ENCODE measurements around the gene GAK.

DNA sequence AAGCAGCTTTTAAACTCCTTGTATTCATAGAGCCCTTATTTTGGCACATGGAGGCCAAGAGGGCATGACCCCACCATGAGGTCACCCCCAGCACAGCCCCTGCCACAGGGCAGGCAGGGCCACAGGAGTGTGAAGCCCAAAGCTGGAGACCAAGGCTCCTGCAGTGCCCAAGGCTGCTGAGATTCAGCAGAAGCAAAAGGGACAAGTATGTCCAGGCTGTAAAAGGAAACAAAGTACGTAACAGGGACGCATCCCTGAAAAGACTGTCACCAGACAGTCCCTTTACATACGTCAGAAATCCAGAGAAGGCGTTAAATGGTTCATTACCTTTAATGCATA, 18.9 kb downstream of the GAK start:
- TF ChIP-seq POLR2A (IDR thresholded peaks at IDR 0.05) (no peak), POLR2AphosphoS5 (IDR thresholded peaks at IDR 0.05; ENCODE audit: insufficient read depth in 1 of 2, low read depth in 1 of 2) (no peak)
- TF ChIP-seq, protein P1, sequence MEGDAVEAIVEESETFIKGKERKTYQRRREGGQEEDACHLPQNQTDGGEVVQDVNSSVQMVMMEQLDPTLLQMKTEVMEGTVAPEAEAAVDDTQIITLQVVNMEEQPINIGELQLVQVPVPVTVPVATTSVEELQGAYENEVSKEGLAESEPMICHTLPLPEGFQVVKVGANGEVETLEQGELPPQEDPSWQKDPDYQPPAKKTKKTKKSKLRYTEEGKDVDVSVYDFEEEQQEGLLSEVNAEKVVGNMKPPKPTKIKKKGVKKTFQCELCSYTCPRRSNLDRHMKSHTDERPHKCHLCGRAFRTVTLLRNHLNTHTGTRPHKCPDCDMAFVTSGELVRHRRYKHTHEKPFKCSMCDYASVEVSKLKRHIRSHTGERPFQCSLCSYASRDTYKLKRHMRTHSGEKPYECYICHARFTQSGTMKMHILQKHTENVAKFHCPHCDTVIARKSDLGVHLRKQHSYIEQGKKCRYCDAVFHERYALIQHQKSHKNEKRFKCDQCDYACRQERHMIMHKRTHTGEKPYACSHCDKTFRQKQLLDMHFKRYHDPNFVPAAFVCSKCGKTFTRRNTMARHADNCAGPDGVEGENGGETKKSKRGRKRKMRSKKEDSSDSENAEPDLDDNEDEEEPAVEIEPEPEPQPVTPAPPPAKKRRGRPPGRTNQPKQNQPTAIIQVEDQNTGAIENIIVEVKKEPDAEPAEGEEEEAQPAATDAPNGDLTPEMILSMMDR (IDR thresholded peaks at IDR 0.05) = no peak

Data from vagina (tissue), 2 donors.